Muscle of leg (tissue), 11 donors: ENCODE measurements around the gene AOC1. TPM values are rescaled to one million over a fixed set of nuclear protein-coding genes. Genes with fewer than 3 reads are reported as not detected.

Experiments used
- DNase-seq: peaks from one replicate; pipeline ENCODE4 v3.0.0; 2013
- H3K27ac ChIP-seq: one replicate; pipeline ENCODE4 v1.5.1; 2013; ENCODE audit warnings: mild to moderate bottlenecking, low read length, control low read depth
- H3K27me3 ChIP-seq: one replicate; pipeline ENCODE4 v1.6.1; 2013; ENCODE audit warnings: low read length; ENCODE audit not compliant: control insufficient read depth, insufficient read depth
- H3K36me3 ChIP-seq: one replicate; pipeline ENCODE4 v1.6.1; 2013; ENCODE audit warnings: low read length; ENCODE audit not compliant: control insufficient read depth, insufficient read depth
- H3K4me1 ChIP-seq: one replicate; pipeline ENCODE4 v1.6.1; 2013; ENCODE audit warnings: low read length; ENCODE audit not compliant: control insufficient read depth, insufficient read depth
- H3K4me3 ChIP-seq: one replicate; pipeline ENCODE4 v1.5.1; 2013; ENCODE audit warnings: low read length, control low read depth
- H3K9me3 ChIP-seq: replicated peaks from 2 replicates; pipeline ENCODE4 v1.6.1; 2013; ENCODE audit warnings: low read depth, low read length; ENCODE audit not compliant: control insufficient read depth
- WGBS: methylation state at CpG from one replicate; pipeline ENCODE4 v1.1.5; 2013; ENCODE audit warnings: missing lambda C conversion rate; ENCODE audit not compliant: insufficient coverage; 5-methylcytosine and 5-hydroxymethylcytosine counted together
- polyA plus RNA-seq, 8 donors: library from polyadenylated mRNA; unstranded; fragments of 120-200 nt; gene quantifications; one replicate each; pipeline versions ENCODE4 v1.2.1 to v1.2.3, GENCODE V29; 2013; ENCODE audit warnings: inconsistent platforms in 1 of 8, low replicate concordance in 1 of 8; ENCODE audit not compliant: insufficient read length in 8 of 8, insufficient read depth in 1 of 8
- total RNA-seq: library from RNA; stranded (reverse); fragments of 120-200 nt; gene quantifications from one replicate; pipeline ENCODE4 v1.2.4, GENCODE V29; 2013

AOC1 gene
- total and polyA plus RNA-seq, 9 donors = 0.04 to 6.1 (median 0.21) TPM; not detected in 3

GRCh38 chr7:150896562-150897209, 44.4 kb downstream of the AOC1 start:
- Histone ChIP-seq H3K27me3 (peaks cover 27% of the 10 kb centered on the region), H3K27ac (no peak overlapping the region), H3K4me1 (peaks cover 16% of the 10 kb centered on the region), H3K4me3 (no peak overlapping the region), H3K9me3 (no peaks in the 10 kb centered on the region), H3K36me3 (no peaks in the 10 kb centered on the region)
- 70% methylated on average over 6 of the region's 10 CpGs for WGBS
- DNase-seq = no peak

- no peaks in the 10 kb centered on the region for H3K9me3 ChIP-seq
- H3K27me3 ChIP-seq = peaks cover 27% of the 10 kb centered on the region
- no peak for DNase-seq
- H3K4me3 ChIP-seq = no peak overlapping the region
- H3K27ac ChIP-seq = no peak overlapping the region
- no peaks in the 10 kb centered on the region for H3K36me3 ChIP-seq
- peaks cover 27% of the 10 kb centered on the region for H3K4me1 ChIP-seq
- whole genome bisulfite sequencing = 61% methylated on average over 16 of the region's 22 CpGs
These were observed 45.5 kb downstream of the AOC1 start for GRCh38 chr7:150897502-150898474.

DNA sequence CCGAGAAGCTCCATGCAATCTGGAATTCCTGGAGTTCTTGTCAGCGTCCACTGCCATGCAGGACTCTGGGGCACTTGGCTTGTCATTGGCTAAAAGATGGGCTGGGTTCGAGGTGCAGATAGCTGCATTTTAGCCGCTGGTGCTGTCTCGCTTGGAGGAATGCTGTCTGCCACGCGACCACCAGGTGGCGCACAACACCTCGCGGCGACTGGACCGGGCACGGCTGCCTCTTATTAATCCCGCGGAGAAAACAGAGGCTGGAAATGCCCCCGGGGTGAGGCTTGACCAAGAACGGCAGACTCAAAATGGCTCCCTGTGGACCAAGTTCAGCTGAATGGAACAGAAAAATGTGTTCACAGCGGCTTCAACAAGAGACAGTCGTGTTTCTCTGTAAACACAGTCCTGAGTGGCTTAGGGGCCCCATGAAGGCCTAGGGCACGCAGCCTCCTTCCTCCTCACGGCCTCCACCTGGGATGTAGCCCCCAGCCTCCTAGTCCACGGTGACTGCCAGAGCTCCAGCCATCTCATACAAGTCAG, 46.2 kb downstream of the AOC1 start:
- peaks cover 30% of the 10 kb centered on the region for H3K4me1 ChIP-seq
- H3K4me3 ChIP-seq = no peak overlapping the region
- peaks cover 27% of the 10 kb centered on the region for H3K27me3 ChIP-seq
- WGBS = under 1% methylated on average over 19 of the region's 22 CpGs
- H3K27ac ChIP-seq = no peak overlapping the region
- no peaks in the 10 kb centered on the region for H3K36me3 ChIP-seq
- no peaks in the 10 kb centered on the region for H3K9me3 ChIP-seq
- peak; percentile 62 for DNase-seq

DNA sequence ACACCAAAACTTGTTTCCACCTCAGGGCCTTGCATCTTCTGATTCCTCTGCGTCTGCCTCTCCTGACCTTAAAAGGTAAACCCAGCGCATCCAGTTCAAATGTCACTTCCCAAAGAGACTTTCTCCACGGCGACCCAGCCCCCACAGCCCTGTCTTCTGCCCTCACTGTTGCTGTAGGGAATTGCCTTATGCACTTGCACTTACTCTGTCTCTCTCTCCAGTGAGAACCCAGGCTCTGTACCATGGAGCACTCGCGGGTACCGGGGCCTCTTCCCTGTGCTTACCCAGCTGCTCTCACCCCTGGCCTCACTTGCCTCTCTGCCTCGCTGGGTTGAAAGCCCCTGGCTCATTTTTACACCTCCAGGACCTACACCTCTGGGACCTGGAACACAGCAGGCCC, 48.4 kb downstream of the AOC1 start:
- H3K27me3 ChIP-seq = peaks cover 30% of the 10 kb centered on the region
- H3K36me3 ChIP-seq = no peaks in the 10 kb centered on the region
- DNase-seq = no peak
- H3K4me3 ChIP-seq = no peak overlapping the region
- H3K27ac ChIP-seq = no peak overlapping the region
- H3K9me3 ChIP-seq = no peaks in the 10 kb centered on the region
- WGBS = 62% methylated on average over 7 of the region's 8 CpGs
- peaks cover 36% of the 10 kb centered on the region for H3K4me1 ChIP-seq

DNA sequence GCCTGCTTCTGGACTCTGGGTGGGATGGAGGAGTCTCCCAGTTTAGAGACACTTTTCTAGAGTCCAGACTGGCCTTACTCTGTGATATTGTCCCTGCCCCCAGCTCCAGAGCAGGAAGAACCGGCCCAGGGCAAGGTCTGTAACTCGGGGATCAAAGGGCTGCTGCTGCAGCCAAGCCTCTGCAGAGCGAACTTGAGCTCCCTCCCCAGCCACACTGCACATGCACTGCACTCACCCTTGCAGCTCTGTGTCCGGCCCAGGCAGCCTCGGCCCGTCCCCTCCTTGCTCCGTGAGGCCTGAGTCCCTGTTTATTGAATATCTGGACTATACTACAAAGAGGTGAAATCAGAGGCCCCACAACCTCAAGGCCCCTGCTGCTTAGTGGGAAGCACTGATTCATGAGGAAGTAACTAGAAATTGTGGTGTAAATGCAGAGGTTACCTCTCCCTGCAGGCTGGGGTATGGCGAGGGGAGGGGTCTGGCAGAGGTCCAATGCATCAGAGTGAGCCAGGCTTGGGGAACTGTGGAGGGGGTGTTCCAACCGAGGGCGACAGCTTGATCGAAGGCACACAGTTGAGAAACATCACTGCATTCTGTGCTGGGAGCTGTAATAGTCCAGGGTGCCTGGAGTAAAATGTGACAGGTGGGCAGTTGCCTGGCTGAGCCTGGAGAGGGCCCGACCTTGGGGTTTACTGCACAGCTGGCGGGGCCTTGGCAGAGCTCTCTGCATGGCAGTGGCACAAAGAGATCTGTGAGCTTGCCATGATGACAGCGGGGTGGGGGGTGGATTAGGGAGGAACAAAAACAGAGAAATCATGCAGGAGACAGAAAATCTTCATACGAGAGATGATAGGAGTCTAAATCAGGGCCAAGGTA, 49.1 kb downstream of the AOC1 start:
- DNase-seq = peak; percentile 63
- H3K4me3 ChIP-seq = no peak overlapping the region
- H3K27me3 ChIP-seq = peaks cover 25% of the 10 kb centered on the region
- no peaks in the 10 kb centered on the region for H3K9me3 ChIP-seq
- H3K36me3 ChIP-seq = no peaks in the 10 kb centered on the region
- WGBS = 28% methylated on average over 10 of the region's 15 CpGs
- peak overlapping the region; percentile 31 for H3K27ac ChIP-seq
- H3K4me1 ChIP-seq = peaks cover 36% of the 10 kb centered on the region

GRCh38 chr7:150902078-150903033, 50.0 kb downstream of the AOC1 start:
- Histone ChIP-seq H3K27me3 (peaks cover 15% of the 10 kb centered on the region), H3K36me3 (no peaks in the 10 kb centered on the region), H3K4me1 (peaks cover 36% of the 10 kb centered on the region), H3K4me3 (no peak overlapping the region), H3K9me3 (no peaks in the 10 kb centered on the region), H3K27ac (peak overlapping the region; percentile 31)
- WGBS = 68% methylated on average over 12 of the region's 14 CpGs
- DNase-seq = no peak

- Histone ChIP-seq H3K27me3 (peaks cover 5% of the 10 kb centered on the region), H3K27ac (no peak overlapping the region), H3K9me3 (no peaks in the 10 kb centered on the region), H3K36me3 (no peaks in the 10 kb centered on the region), H3K4me3 (no peak overlapping the region), H3K4me1 (peaks cover 32% of the 10 kb centered on the region)
- peak; percentile 48 for DNase-seq
- 83% methylated on average over 3 of the region's 12 CpGs for WGBS
These were observed 51.3 kb downstream of the AOC1 start for GRCh38 chr7:150903606-150904005.

DNA sequence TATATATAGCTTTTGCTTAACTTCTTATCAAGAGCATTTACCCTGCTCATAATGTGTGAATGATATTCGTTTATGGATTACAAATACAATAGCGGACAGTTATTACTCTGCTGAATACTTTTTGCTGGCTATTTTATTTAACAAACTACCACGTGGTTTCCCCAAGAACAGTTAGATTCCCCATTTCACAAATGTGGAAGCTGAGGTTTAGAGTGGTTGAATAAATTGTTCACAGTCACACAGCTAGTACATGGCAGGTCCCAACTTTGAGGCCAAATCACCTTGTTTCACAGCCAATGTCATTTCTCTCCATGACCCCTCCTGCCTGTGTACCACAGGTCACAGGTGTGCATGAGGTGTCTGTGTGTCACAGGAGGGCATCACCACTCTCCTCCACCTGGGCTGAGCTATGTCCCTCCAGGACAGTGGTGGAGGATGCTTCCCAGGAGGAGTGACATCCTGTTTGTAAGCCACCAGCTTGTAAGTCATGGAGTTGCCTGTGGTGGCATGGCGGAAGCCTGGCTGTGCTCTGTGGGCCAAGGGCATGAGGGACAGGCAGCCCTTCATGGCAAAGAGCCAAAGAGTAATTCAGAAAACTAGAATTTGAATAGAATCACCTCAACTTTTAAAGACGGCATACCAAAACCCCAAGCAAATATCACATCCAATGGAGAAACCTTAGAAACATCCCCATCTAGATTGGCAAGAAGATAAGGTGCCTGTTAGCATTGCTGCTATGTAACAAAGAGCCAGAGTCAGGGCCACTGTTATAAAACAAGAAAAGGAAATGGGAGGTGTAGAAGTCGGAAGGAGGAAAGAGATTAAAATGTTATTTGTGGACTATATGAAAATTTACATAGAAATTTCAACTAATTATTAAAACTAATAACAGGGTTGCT, 51.9 kb downstream of the AOC1 start:
- no peak overlapping the region for H3K27ac ChIP-seq
- no peaks in the 10 kb centered on the region for H3K9me3 ChIP-seq
- DNase-seq = no peak
- H3K27me3 ChIP-seq = peaks cover 3% of the 10 kb centered on the region
- H3K4me3 ChIP-seq = no peak overlapping the region
- WGBS = no CpG with 5 or more reads among the region's 6 CpGs
- no peaks in the 10 kb centered on the region for H3K36me3 ChIP-seq
- peaks cover 30% of the 10 kb centered on the region for H3K4me1 ChIP-seq
